Keratinocyte (primary cell): ENCODE measurements around the gene MGLL. TPM values are rescaled to one million over a fixed set of nuclear protein-coding genes. Genes with fewer than 3 reads are reported as not detected.

Source experiments
- DNase-seq: peaks from one replicate; pipeline ENCODE4 v3.0.0-alpha.2; 2011; ENCODE audit warnings: low read depth, missing footprints, low spot score
- FAIRE-seq: peaks from 2 replicates; lab custom pipeline; 2011; peaks lifted over from hg19 to GRCh38; lab: Jason Lieb, UNC
- H2AFZ ChIP-seq: 2 replicates; pipeline ENCODE4 v1.6.0; 2012; ENCODE audit warnings: low read length, control low read depth, inconsistent platforms; ENCODE audit not compliant: control insufficient read depth
- H3K27ac ChIP-seq: 2 replicates; pipeline ENCODE4 v1.5.1; 2011; ENCODE audit warnings: low read length; ENCODE audit not compliant: control insufficient read depth, insufficient read depth
- H3K27me3 ChIP-seq: 3 replicates; pipeline ENCODE4 v1.6.0; 2011; ENCODE audit warnings: low read length; ENCODE audit not compliant: control insufficient read depth, insufficient read depth; ENCODE audit errors: extremely low read depth
- H3K36me3 ChIP-seq, 2 experiments: 2 replicates in 1 of 2; 3 replicates in 1 of 2; pipeline ENCODE4 v1.5.1; 2011; ENCODE audit warnings: low read length in 2 of 2, mild to moderate bottlenecking in 1 of 2; ENCODE audit not compliant: control insufficient read depth in 2 of 2, insufficient read depth in 2 of 2; ENCODE audit errors: extremely low read depth in 1 of 2
- H3K4me1 ChIP-seq: 3 replicates; pipeline ENCODE4 v1.5.1; 2011; ENCODE audit warnings: low read length; ENCODE audit not compliant: control insufficient read depth, insufficient read depth; ENCODE audit errors: extremely low read depth
- H3K4me2 ChIP-seq: 3 replicates; pipeline ENCODE4 v1.6.0; 2011; ENCODE audit warnings: low read depth, low read length; ENCODE audit not compliant: control insufficient read depth, insufficient read depth; ENCODE audit errors: extremely low read depth
- H3K4me3 ChIP-seq, 3 experiments: fragments of 200-600 bp in 1 of 3; sonication (generic) in 1 of 3; 2 replicates in 2 of 3; 3 replicates in 1 of 3; pipeline ENCODE4 v1.5.1; 2011 to 2016; ENCODE audit warnings: low read length in 3 of 3, mild to moderate bottlenecking in 3 of 3, control low read depth in 2 of 3, inconsistent platforms in 1 of 3, low read depth in 1 of 3, mixed read lengths in 1 of 3, mixed run types in 1 of 3, moderate library complexity in 1 of 3; ENCODE audit not compliant: control insufficient read depth in 2 of 3, insufficient read depth in 2 of 3; ENCODE audit errors: extremely low read depth in 1 of 3
- H3K79me2 ChIP-seq: 2 replicates; pipeline ENCODE4 v1.6.0; 2012; ENCODE audit warnings: low read length; ENCODE audit not compliant: control insufficient read depth, insufficient read depth
- H3K9ac ChIP-seq: 3 replicates; pipeline ENCODE4 v1.6.0; 2011; ENCODE audit warnings: low read length; ENCODE audit not compliant: control insufficient read depth, insufficient read depth; ENCODE audit errors: extremely low read depth
- H3K9me1 ChIP-seq: 3 replicates; pipeline ENCODE4 v1.6.0; 2011; ENCODE audit warnings: low read length; ENCODE audit not compliant: control insufficient read depth, insufficient read depth; ENCODE audit errors: extremely low read depth
- H3K9me3 ChIP-seq: 2 replicates; pipeline ENCODE4 v1.5.1; 2012; ENCODE audit warnings: low read depth, low read length; ENCODE audit not compliant: control insufficient read depth
- H4K20me1 ChIP-seq: 3 replicates; pipeline ENCODE4 v1.6.0; 2011; ENCODE audit warnings: low read length; ENCODE audit not compliant: control insufficient read depth, insufficient read depth; ENCODE audit errors: extremely low read depth
- EZH2 ChIP-seq: IDR thresholded peaks from one replicate; pipeline ENCODE4 v1.6.1; 2012; ENCODE audit warnings: inconsistent platforms, mild to moderate bottlenecking, low read length, moderate library complexity
- dilution Hi-C: fragments of 300-500 bp; cut with MboI; formaldehyde crosslinking; loops from one replicate; pipeline ENCODE4 v1.7.0; 2020; ENCODE audit warnings: low sequenced_read_pairs; ENCODE audit not compliant: extremely low pct_ligation_motif_present
- polyA plus RNA-seq, 5 experiments: library from polyadenylated mRNA; depleted of rRNA in 3 of 5; stranded (reverse) in 3 of 5; stranded (forward) in 1 of 5; unstranded in 1 of 5; fragments of >200 nt; gene quantifications; 1 replicate in 1 of 5; 2 replicates in 3 of 5; 3 replicates in 1 of 5; pipeline versions ENCODE4 v1.2.1 to v1.2.3, GENCODE V29; 2011 to 2012; ENCODE audit warnings: missing spikeins in 2 of 5, low read depth in 1 of 5, low replicate concordance in 1 of 5
- TF ChIP-seq, protein P1 (sequence below), 3 experiments: IDR thresholded peaks in 1 of 3; conservative IDR thresholded peaks in 1 of 3; optimal IDR thresholded peaks in 1 of 3; 2 replicates in 2 of 3; 3 replicates in 1 of 3; pipeline versions ENCODE3 to v1.5.1; 2011; ENCODE audit warnings: low read length in 3 of 3, mild to moderate bottlenecking in 3 of 3, moderate library complexity in 2 of 3, control low read depth in 1 of 3, inconsistent platforms in 1 of 3; ENCODE audit not compliant: insufficient read depth in 2 of 3; ENCODE audit errors: extremely low read depth in 1 of 3

The MGLL gene
- polyA plus RNA-seq, 1 donor (not counting 4 experiments of a cell fraction or from before 2014, with no cell fraction given): 17.8 TPM

GRCh38 chr3:127719369-127719768, 102.9 kb downstream of the MGLL start:
- no peak overlapping the region for H2AFZ ChIP-seq
- no peak overlapping the region for H3K4me2 ChIP-seq
- peaks cover 6% of the 10 kb centered on the region for H3K4me1 ChIP-seq
- H3K9ac ChIP-seq: no peak overlapping the region
- H3K36me3 ChIP-seq: peaks cover 1 to 5% of the 10 kb centered on the region in 2 experiments
- H3K27me3 ChIP-seq: no peaks in the 10 kb centered on the region
- H3K4me3 ChIP-seq: no peak overlapping the region
- DNase-seq: no peak
- no peaks in the 10 kb centered on the region for H3K79me2 ChIP-seq
- no peak overlapping the region for H3K27ac ChIP-seq
- dilution Hi-C loops: no loop called here
- no peaks in the 10 kb centered on the region for H4K20me1 ChIP-seq
- no peak for FAIRE-seq
- H3K9me1 ChIP-seq: no peaks in the 10 kb centered on the region
- TF ChIP-seq, protein P1, sequence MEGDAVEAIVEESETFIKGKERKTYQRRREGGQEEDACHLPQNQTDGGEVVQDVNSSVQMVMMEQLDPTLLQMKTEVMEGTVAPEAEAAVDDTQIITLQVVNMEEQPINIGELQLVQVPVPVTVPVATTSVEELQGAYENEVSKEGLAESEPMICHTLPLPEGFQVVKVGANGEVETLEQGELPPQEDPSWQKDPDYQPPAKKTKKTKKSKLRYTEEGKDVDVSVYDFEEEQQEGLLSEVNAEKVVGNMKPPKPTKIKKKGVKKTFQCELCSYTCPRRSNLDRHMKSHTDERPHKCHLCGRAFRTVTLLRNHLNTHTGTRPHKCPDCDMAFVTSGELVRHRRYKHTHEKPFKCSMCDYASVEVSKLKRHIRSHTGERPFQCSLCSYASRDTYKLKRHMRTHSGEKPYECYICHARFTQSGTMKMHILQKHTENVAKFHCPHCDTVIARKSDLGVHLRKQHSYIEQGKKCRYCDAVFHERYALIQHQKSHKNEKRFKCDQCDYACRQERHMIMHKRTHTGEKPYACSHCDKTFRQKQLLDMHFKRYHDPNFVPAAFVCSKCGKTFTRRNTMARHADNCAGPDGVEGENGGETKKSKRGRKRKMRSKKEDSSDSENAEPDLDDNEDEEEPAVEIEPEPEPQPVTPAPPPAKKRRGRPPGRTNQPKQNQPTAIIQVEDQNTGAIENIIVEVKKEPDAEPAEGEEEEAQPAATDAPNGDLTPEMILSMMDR (optimal IDR thresholded peaks at IDR 0.05 in 1 of 3, IDR thresholded peaks at IDR 0.05 in 1 of 3, conservative IDR thresholded peaks at IDR 0.05 in 1 of 3; ENCODE audit: extremely low read depth in 1 of 3, insufficient read depth in 2 of 3, low read length in 3 of 3): no peak
- TF ChIP-seq EZH2: no peak
- no peaks in the 10 kb centered on the region for H3K9me3 ChIP-seq

DNA sequence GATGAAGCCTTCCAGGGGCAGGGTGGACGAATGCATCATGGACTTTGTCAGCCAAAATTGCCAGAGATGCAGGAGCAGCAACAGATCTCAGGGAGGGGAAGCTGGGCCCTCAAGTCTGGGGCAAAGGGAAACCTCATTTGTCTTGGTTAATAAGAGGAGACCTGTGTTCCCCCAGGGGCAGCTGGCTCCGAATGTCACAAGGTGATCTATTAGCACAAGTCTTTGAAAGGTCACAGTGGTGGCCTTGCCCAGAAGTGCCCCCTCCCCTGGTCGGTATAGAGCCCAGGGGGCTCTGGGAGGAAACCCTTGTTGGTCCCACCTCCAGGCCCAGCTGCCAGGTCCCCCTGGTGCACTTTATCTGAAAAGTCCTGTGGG, 103.4 kb downstream of the MGLL start:
- Histone ChIP-seq H3K4me1 (peaks cover 6% of the 10 kb centered on the region), H3K4me2 (no peak overlapping the region), H3K9ac (no peak overlapping the region), H3K9me1 (no peaks in the 10 kb centered on the region), H4K20me1 (no peaks in the 10 kb centered on the region), H3K4me3 (no peak overlapping the region), H3K9me3 (no peaks in the 10 kb centered on the region), H3K27ac (no peak overlapping the region), H3K79me2 (no peaks in the 10 kb centered on the region), H3K27me3 (no peaks in the 10 kb centered on the region), H2AFZ (no peak overlapping the region), H3K36me3 (peaks cover 1 to 5% of the 10 kb centered on the region in 2 experiments)
- dilution Hi-C loops: no loop called here
- DNase-seq (no peak), FAIRE-seq (no peak)
- TF ChIP-seq, protein P1 (optimal IDR thresholded peaks at IDR 0.05 in 1 of 3, IDR thresholded peaks at IDR 0.05 in 1 of 3, conservative IDR thresholded peaks at IDR 0.05 in 1 of 3; ENCODE audit: extremely low read depth in 1 of 3, insufficient read depth in 2 of 3, low read length in 3 of 3): no peak
- no peak for TF ChIP-seq EZH2
